ENCODE measurements around the gene NCMAP. TPM values are rescaled to one million over a fixed set of nuclear protein-coding genes. Genes with fewer than 3 reads are reported as not detected.

NCMAP gene
- total and polyA plus RNA-seq, 2 donors (not counting 1 experiment from before 2014, with no cell fraction given) = not detected

- no peak for DNase-seq (ENCODE audit: low read depth in 2 of 2)
- no peaks in the 10 kb centered on the region for H3K36me3 ChIP-seq (ENCODE audit: control insufficient read depth, insufficient read depth, low read length)
- H2AFZ ChIP-seq (ENCODE audit: low read length) = no peak overlapping the region
- H3K27ac ChIP-seq (ENCODE audit: insufficient read depth, low read length) = no peak overlapping the region
- H3K4me1 ChIP-seq (ENCODE audit: control insufficient read depth, extremely low read depth, insufficient read depth, low read length) = peaks cover 7% of the 10 kb centered on the region
- no peaks in the 10 kb centered on the region for H4K20me1 ChIP-seq (ENCODE audit: control insufficient read depth, extremely low read depth, insufficient read depth, low read length)
- no peak overlapping the region for H3K4me3 ChIP-seq (replicated peaks in 1 of 4; ENCODE audit: control extremely low read depth in 1 of 4, insufficient read depth in 1 of 4, low read depth in 3 of 4, low read length in 4 of 4)
- no peaks in the 10 kb centered on the region for H3K9me3 ChIP-seq (ENCODE audit: control insufficient read depth, insufficient read depth, low read depth, low read length)
- H3K4me2 ChIP-seq (ENCODE audit: extremely low read depth, insufficient read depth, low read length) = no peak overlapping the region
- H3K79me2 ChIP-seq (ENCODE audit: control insufficient read depth, insufficient read depth, low read length) = peaks cover 18% of the 10 kb centered on the region
- no peaks in the 10 kb centered on the region for H3K27me3 ChIP-seq (ENCODE audit: control insufficient read depth, insufficient read depth, low read length)
- H3K9ac ChIP-seq (ENCODE audit: insufficient read depth, low read length) = no peak overlapping the region
- TF ChIP-seq CTCF (conservative IDR thresholded peaks at IDR 0.05 in 1 of 2, IDR thresholded peaks at IDR 0.05 in 1 of 2; ENCODE audit: low read depth in 1 of 2, low read length in 2 of 2) (no peak), EZH2 (IDR thresholded peaks at IDR 0.05; ENCODE audit: low read length, missing control alignments) (no peak)
These were observed 84.0 kb downstream of the NCMAP start for GRCh38 chr1:24639881-24640280.

- H3K27me3 ChIP-seq (ENCODE audit: control insufficient read depth, insufficient read depth, low read length) = no peaks in the 10 kb centered on the region
- H3K9ac ChIP-seq (ENCODE audit: insufficient read depth, low read length) = no peak overlapping the region
- H3K79me2 ChIP-seq (ENCODE audit: control insufficient read depth, insufficient read depth, low read length) = peaks cover 22% of the 10 kb centered on the region
- TF ChIP-seq EZH2 (IDR thresholded peaks at IDR 0.05; ENCODE audit: low read length, missing control alignments) (no peak), CTCF (conservative IDR thresholded peaks at IDR 0.05 in 1 of 2, IDR thresholded peaks at IDR 0.05 in 1 of 2; ENCODE audit: low read depth in 1 of 2, low read length in 2 of 2) (no peak)
- H2AFZ ChIP-seq (ENCODE audit: low read length) = no peak overlapping the region
- no peaks in the 10 kb centered on the region for H3K9me3 ChIP-seq (ENCODE audit: control insufficient read depth, insufficient read depth, low read depth, low read length)
- DNase-seq (ENCODE audit: low read depth in 2 of 2) = peak in 1 of 2 donors; percentile 9
- H3K4me3 ChIP-seq (replicated peaks in 1 of 4; ENCODE audit: control extremely low read depth in 1 of 4, insufficient read depth in 1 of 4, low read depth in 3 of 4, low read length in 4 of 4) = no peak overlapping the region
- H3K36me3 ChIP-seq (ENCODE audit: control insufficient read depth, insufficient read depth, low read length) = no peaks in the 10 kb centered on the region
- no peak overlapping the region for H3K27ac ChIP-seq (ENCODE audit: insufficient read depth, low read length)
- H3K4me2 ChIP-seq (ENCODE audit: extremely low read depth, insufficient read depth, low read length) = no peak overlapping the region
- peaks cover 7% of the 10 kb centered on the region for H3K4me1 ChIP-seq (ENCODE audit: control insufficient read depth, extremely low read depth, insufficient read depth, low read length)
- no peaks in the 10 kb centered on the region for H4K20me1 ChIP-seq (ENCODE audit: control insufficient read depth, extremely low read depth, insufficient read depth, low read length)
These were observed 84.4 kb downstream of the NCMAP start for GRCh38 chr1:24640288-24640687.

GRCh38 chr1:24641646-24642151 is 85.8 kb downstream of the NCMAP start:
- H3K27ac ChIP-seq (ENCODE audit: insufficient read depth, low read length) = peak overlapping the region; percentile 100
- H3K4me2 ChIP-seq (ENCODE audit: extremely low read depth, insufficient read depth, low read length) = peak overlapping the region; percentile 61
- H3K36me3 ChIP-seq (ENCODE audit: control insufficient read depth, insufficient read depth, low read length) = no peaks in the 10 kb centered on the region
- H3K4me3 ChIP-seq (replicated peaks in 1 of 4; ENCODE audit: control extremely low read depth in 1 of 4, insufficient read depth in 1 of 4, low read depth in 3 of 4, low read length in 4 of 4) = peak overlapping the region; percentile 42 to 97 (median 62)
- H3K27me3 ChIP-seq (ENCODE audit: control insufficient read depth, insufficient read depth, low read length) = no peaks in the 10 kb centered on the region
- H3K9ac ChIP-seq (ENCODE audit: insufficient read depth, low read length) = peak overlapping the region; percentile 60
- peak overlapping the region; percentile 60 for H2AFZ ChIP-seq (ENCODE audit: low read length)
- H3K4me1 ChIP-seq (ENCODE audit: control insufficient read depth, extremely low read depth, insufficient read depth, low read length) = peaks cover 7% of the 10 kb centered on the region
- peaks cover 36% of the 10 kb centered on the region for H3K79me2 ChIP-seq (ENCODE audit: control insufficient read depth, insufficient read depth, low read length)
- H4K20me1 ChIP-seq (ENCODE audit: control insufficient read depth, extremely low read depth, insufficient read depth, low read length) = no peaks in the 10 kb centered on the region
- DNase-seq (ENCODE audit: low read depth in 2 of 2) = peak; percentile 32 to 36
- TF ChIP-seq EZH2 (IDR thresholded peaks at IDR 0.05; ENCODE audit: low read length, missing control alignments) (no peak), CTCF (conservative IDR thresholded peaks at IDR 0.05 in 1 of 2, IDR thresholded peaks at IDR 0.05 in 1 of 2; ENCODE audit: low read depth in 1 of 2, low read length in 2 of 2) (no peak)
- H3K9me3 ChIP-seq (ENCODE audit: control insufficient read depth, insufficient read depth, low read depth, low read length) = no peaks in the 10 kb centered on the region

Data from fibroblast of lung (primary cell).